WTC11 (cell line): Measurements from ENCODE around the gene WDHD1. TPM values are rescaled to one million over a fixed set of nuclear protein-coding genes. Genes with fewer than 3 reads are reported as not detected.

Source experiments
- ATAC-seq: fragments of 200-7000 bp; cut with Tn5 transposase; 2 replicates; pipeline ENCODE4 v1.10.0; 2021; ENCODE audit warnings: mild to moderate bottlenecking, moderate library complexity
- CTCF ChIA-PET: fragments of 300-600 bp; sonication (Branson Sonifier 250); formaldehyde crosslinking; loops from one replicate; lab custom pipeline; 2021; ENCODE audit warnings: antibody characterized with exemption; lab: Charles Lee
- POLR2A ChIA-PET: fragments of 350-600 bp; sonication (Branson Sonifier 250); formaldehyde crosslinking; loops from one replicate; lab custom pipeline; 2021; ENCODE audit warnings: antibody characterized with exemption; lab: Charles Lee
- DNase-seq: peaks from one replicate; pipeline ENCODE4 v3.0.0; 2021; ENCODE audit warnings: low spot score
- H3K27ac Mint-ChIP-seq: 2 replicates; pipeline ENCODE4 v1.8.0; 2021; ENCODE audit warnings: mixed read lengths
- H3K27me3 Mint-ChIP-seq: 2 replicates; pipeline ENCODE4 v1.8.0; 2021; ENCODE audit warnings: low read depth, mild to moderate bottlenecking, moderate library complexity, mixed read lengths
- H3K36me3 Mint-ChIP-seq: 2 replicates; pipeline ENCODE4 v1.8.0; 2021; ENCODE audit warnings: mixed read lengths
- H3K4me1 Mint-ChIP-seq: 2 replicates; pipeline ENCODE4 v1.8.0; 2022; ENCODE audit warnings: mixed read lengths
- H3K4me3 Mint-ChIP-seq: 2 replicates; pipeline ENCODE4 v1.8.0; 2021; ENCODE audit warnings: mild to moderate bottlenecking, moderate library complexity, mixed read lengths
- H3K9me3 Mint-ChIP-seq: 2 replicates; pipeline ENCODE4 v1.8.0; 2021; ENCODE audit warnings: mixed read lengths
- ATF1 ChIP-seq: sonication (generic); formaldehyde crosslinking; IDR thresholded peaks from 2 replicates; pipeline ENCODE4 v1.8.1; 2023; ENCODE audit warnings: mild to moderate bottlenecking, moderate library complexity, missing genetic modification reagents
- CBFB ChIP-seq: sonication (generic); formaldehyde crosslinking; IDR thresholded peaks from 2 replicates; pipeline ENCODE4 v1.8.1; 2022; ENCODE audit warnings: mild to moderate bottlenecking, low read depth, missing genetic modification reagents
- ELF4 ChIP-seq: sonication (generic); formaldehyde crosslinking; IDR thresholded peaks from 2 replicates; pipeline ENCODE4 v1.8.1; 2022; ENCODE audit warnings: low read depth, mild to moderate bottlenecking, moderate library complexity, missing genetic modification reagents
- EMX1 ChIP-seq: fragments of 250-450 bp; sonication (Bioruptor Pico); IDR thresholded peaks from 2 replicates; pipeline ENCODE4 v1.8.0; 2021; ENCODE audit warnings: mild to moderate bottlenecking
- FOXK1 ChIP-seq: sonication (generic); formaldehyde crosslinking; IDR thresholded peaks from 2 replicates; pipeline ENCODE4 v1.8.0; 2022; ENCODE audit warnings: mild to moderate bottlenecking, moderate library complexity, missing genetic modification reagents
- GABPB1 ChIP-seq: sonication (generic); formaldehyde crosslinking; IDR thresholded peaks from 2 replicates; pipeline ENCODE4 v1.8.1; 2023; ENCODE audit warnings: mild to moderate bottlenecking, missing genetic modification reagents
- GRHL2 ChIP-seq: fragments of 250-450 bp; sonication (Bioruptor Pico); IDR thresholded peaks from 2 replicates; pipeline ENCODE4 v1.8.0; 2022; ENCODE audit warnings: mild to moderate bottlenecking, moderate library complexity; ENCODE audit not compliant: insufficient replicate concordance, severe bottlenecking
- JAZF1 ChIP-seq: fragments of 250-450 bp; sonication (Bioruptor Pico); IDR thresholded peaks from 2 replicates; pipeline ENCODE4 v1.9.0; 2021; ENCODE audit warnings: moderate library complexity, mild to moderate bottlenecking, inconsistent platforms
- KAT7 ChIP-seq: sonication (generic); formaldehyde crosslinking; IDR thresholded peaks from 2 replicates; pipeline ENCODE4 v1.8.1; 2023; ENCODE audit warnings: missing genetic modification reagents, mild to moderate bottlenecking, borderline replicate concordance
- NFATC4 ChIP-seq: fragments of 250-450 bp; sonication (Bioruptor Pico); IDR thresholded peaks from 2 replicates; pipeline ENCODE4 v1.9.0; 2021; ENCODE audit warnings: mild to moderate bottlenecking
- NFE2L1 ChIP-seq: sonication (generic); formaldehyde crosslinking; IDR thresholded peaks from 2 replicates; pipeline ENCODE4 v1.8.1; 2023; ENCODE audit warnings: missing genetic modification reagents
- NR3C1 ChIP-seq: sonication (generic); formaldehyde crosslinking; conservative IDR thresholded peaks from 2 replicates; pipeline ENCODE4 v1.8.1; 2023; ENCODE audit warnings: low read depth, mild to moderate bottlenecking, missing genetic modification reagents
- OVOL2 ChIP-seq: fragments of 250-450 bp; sonication (Bioruptor Pico); IDR thresholded peaks from 2 replicates; pipeline ENCODE4 v1.9.0; 2021; ENCODE audit warnings: mild to moderate bottlenecking, borderline replicate concordance
- SP1 ChIP-seq: sonication (generic); formaldehyde crosslinking; conservative IDR thresholded peaks from 2 replicates; pipeline ENCODE4 v1.8.1; 2022; ENCODE audit warnings: missing genetic modification reagents
- ZBTB21 ChIP-seq: sonication (generic); formaldehyde crosslinking; IDR thresholded peaks from 2 replicates; pipeline ENCODE4 v1.8.1; 2023; ENCODE audit warnings: mild to moderate bottlenecking, missing genetic modification reagents, borderline replicate concordance
- ZNF121 ChIP-seq: sonication (generic); formaldehyde crosslinking; IDR thresholded peaks from 2 replicates; pipeline ENCODE4 v1.8.0; 2023; ENCODE audit warnings: missing genetic modification reagents
- ZNF263 ChIP-seq: sonication (generic); formaldehyde crosslinking; IDR thresholded peaks from 2 replicates; pipeline ENCODE4 v1.8.1; 2022; ENCODE audit warnings: low read depth, mild to moderate bottlenecking, moderate library complexity, missing genetic modification reagents
- total RNA-seq: library from RNA; stranded (reverse); gene quantifications from 3 replicates; pipeline ENCODE4 v1.2.3, GENCODE V29; 2021
- TF ChIP-seq, protein P1 (sequence below): sonication (generic); formaldehyde crosslinking; IDR thresholded peaks from 2 replicates; pipeline ENCODE4 v1.8.1; 2022; ENCODE audit warnings: low read depth, missing genetic modification reagents, borderline replicate concordance
- TF ChIP-seq, protein P2 (sequence below): sonication (generic); formaldehyde crosslinking; IDR thresholded peaks from 2 replicates; pipeline ENCODE4 v1.8.1; 2023; ENCODE audit warnings: mild to moderate bottlenecking, missing genetic modification reagents
- TF ChIP-seq, protein P3 (sequence below): fragments of 250-450 bp; sonication (Bioruptor Pico); IDR thresholded peaks from 2 replicates; pipeline ENCODE4 v1.9.0; 2021; ENCODE audit warnings: moderate library complexity, mild to moderate bottlenecking, inconsistent platforms, borderline replicate concordance
- TF ChIP-seq, protein P4 (sequence below): sonication (generic); formaldehyde crosslinking; IDR thresholded peaks from 2 replicates; pipeline ENCODE4 v1.8.0; 2022; ENCODE audit warnings: mild to moderate bottlenecking, missing genetic modification reagents
- TF ChIP-seq, protein P5 (sequence below): sonication (generic); formaldehyde crosslinking; IDR thresholded peaks from 2 replicates; pipeline ENCODE4 v1.8.1; 2023; ENCODE audit warnings: mild to moderate bottlenecking, moderate library complexity, missing genetic modification reagents
- TF ChIP-seq, protein P6 (sequence below): sonication (generic); formaldehyde crosslinking; IDR thresholded peaks from 2 replicates; pipeline ENCODE4 v1.8.1; 2023; ENCODE audit warnings: mild to moderate bottlenecking, missing genetic modification reagents, moderate library complexity
- TF ChIP-seq, protein P7 (sequence below): sonication (generic); formaldehyde crosslinking; IDR thresholded peaks from 2 replicates; pipeline ENCODE4 v1.8.0; 2023; ENCODE audit warnings: missing genetic modification reagents

The WDHD1 gene
- total RNA-seq, 1 experiment from 2014 or later: 76.1 TPM

DNA sequence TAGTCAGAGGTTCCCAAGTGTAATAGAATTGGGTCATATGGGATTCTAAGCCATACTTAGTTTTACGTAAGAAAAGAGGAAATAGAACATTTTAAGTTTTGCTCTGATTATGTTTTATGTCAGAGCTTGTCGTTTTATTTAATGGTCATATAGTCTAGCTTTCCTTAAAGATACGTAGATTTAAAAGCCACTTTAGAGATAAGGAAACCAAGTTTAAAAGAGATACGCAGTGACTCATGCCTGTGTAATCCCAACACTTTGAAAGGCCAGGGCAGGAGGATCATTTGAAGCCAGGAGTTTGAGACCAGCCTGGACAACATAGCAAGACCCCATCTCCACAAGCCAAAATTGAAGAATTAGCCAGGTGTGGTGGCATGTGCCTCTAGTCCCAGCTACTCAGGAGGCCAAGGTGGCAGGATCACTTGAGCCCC is 44.1 kb upstream of the WDHD1 start (continued):
- TF ChIP-seq, protein P1, sequence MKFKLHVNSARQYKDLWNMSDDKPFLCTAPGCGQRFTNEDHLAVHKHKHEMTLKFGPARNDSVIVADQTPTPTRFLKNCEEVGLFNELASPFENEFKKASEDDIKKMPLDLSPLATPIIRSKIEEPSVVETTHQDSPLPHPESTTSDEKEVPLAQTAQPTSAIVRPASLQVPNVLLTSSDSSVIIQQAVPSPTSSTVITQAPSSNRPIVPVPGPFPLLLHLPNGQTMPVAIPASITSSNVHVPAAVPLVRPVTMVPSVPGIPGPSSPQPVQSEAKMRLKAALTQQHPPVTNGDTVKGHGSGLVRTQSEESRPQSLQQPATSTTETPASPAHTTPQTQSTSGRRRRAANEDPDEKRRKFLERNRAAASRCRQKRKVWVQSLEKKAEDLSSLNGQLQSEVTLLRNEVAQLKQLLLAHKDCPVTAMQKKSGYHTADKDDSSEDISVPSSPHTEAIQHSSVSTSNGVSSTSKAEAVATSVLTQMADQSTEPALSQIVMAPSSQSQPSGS: no peak
- TF ChIP-seq ATF1 (CRISPR knock-in tag) (no peak), KAT7 (no peak), CBFB (no peak), FOXK1 (CRISPR knock-in tag) (no peak), ELF4 (CRISPR knock-in tag) (no peak), NFATC4 (CRISPR knock-in tag) (no peak), ZNF121 (peak; percentile 98)
- TF ChIP-seq, protein P2, sequence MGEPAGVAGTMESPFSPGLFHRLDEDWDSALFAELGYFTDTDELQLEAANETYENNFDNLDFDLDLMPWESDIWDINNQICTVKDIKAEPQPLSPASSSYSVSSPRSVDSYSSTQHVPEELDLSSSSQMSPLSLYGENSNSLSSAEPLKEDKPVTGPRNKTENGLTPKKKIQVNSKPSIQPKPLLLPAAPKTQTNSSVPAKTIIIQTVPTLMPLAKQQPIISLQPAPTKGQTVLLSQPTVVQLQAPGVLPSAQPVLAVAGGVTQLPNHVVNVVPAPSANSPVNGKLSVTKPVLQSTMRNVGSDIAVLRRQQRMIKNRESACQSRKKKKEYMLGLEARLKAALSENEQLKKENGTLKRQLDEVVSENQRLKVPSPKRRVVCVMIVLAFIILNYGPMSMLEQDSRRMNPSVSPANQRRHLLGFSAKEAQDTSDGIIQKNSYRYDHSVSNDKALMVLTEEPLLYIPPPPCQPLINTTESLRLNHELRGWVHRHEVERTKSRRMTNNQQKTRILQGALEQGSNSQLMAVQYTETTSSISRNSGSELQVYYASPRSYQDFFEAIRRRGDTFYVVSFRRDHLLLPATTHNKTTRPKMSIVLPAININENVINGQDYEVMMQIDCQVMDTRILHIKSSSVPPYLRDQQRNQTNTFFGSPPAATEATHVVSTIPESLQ: no peak
- TF ChIP-seq, all 79 proteins: peak for 2

DNA sequence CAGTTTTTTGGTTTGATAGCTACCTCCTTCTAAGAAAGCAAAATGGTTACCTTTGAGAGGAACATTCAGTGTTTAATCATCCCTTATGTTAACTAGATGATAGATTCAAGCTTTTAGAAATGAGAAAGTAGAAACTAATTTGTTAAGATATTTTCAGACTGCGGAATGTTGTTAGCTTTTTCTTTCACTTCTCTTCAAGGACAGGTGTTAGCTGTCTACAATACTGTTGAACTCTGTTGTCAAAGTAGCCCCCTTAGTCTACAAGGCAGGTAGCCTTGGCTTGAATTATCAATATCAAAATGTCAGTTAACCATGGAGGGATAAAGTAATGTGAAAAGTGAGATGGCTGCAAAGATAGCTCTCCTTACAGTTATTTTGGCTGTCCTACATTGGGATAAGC is 39.3 kb upstream of the WDHD1 start:
- no peak for ATAC-seq
- H3K4me1 Mint-ChIP-seq: no peaks in the 10 kb centered on the region
- H3K4me3 Mint-ChIP-seq: no peak overlapping the region
- no peak overlapping the region for H3K27ac Mint-ChIP-seq
- no peaks in the 10 kb centered on the region for H3K9me3 Mint-ChIP-seq
- CTCF ChIA-PET: interaction anchor here (0.7 to 2.0 kb wide), 2 partner anchors 15 to 72 kb away, joined by 3 to 11 read pairs; partner anchors contain the start of gene MAPK1IP1L
- POLR2A ChIA-PET: interaction anchor here (1.0 kb wide), 1 partner anchor 15 kb away, joined by 3 read pairs; the partner anchor contains the start of gene MAPK1IP1L
- H3K27me3 Mint-ChIP-seq: no peaks in the 10 kb centered on the region
- no peak for DNase-seq
- TF ChIP-seq GABPB1 (CRISPR knock-in tag) (no peak), ZNF263 (no peak), OVOL2 (no peak), EMX1 (CRISPR knock-in tag) (no peak), NFE2L1 (no peak), GRHL2 (CRISPR knock-in tag) (no peak), NFATC4 (CRISPR knock-in tag) (no peak), ZBTB21 (no peak), SP1 (no peak), NR3C1 (no peak), JAZF1 (CRISPR knock-in tag) (no peak), ZNF121 (no peak)
- TF ChIP-seq, protein P3, sequence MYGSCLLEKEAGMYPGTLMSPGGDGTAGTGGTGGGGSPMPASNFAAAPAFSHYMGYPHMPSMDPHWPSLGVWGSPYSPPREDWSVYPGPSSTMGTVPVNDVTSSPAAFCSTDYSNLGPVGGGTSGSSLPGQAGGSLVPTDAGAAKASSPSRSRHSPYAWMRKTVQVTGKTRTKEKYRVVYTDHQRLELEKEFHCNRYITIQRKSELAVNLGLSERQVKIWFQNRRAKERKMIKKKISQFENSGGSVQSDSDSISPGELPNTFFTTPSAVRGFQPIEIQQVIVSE (CRISPR knock-in tag): no peak
- TF ChIP-seq, protein P4, sequence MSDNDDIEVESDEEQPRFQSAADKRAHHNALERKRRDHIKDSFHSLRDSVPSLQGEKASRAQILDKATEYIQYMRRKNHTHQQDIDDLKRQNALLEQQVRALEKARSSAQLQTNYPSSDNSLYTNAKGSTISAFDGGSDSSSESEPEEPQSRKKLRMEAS (CRISPR knock-in tag): no peak
- TF ChIP-seq, protein P5, sequence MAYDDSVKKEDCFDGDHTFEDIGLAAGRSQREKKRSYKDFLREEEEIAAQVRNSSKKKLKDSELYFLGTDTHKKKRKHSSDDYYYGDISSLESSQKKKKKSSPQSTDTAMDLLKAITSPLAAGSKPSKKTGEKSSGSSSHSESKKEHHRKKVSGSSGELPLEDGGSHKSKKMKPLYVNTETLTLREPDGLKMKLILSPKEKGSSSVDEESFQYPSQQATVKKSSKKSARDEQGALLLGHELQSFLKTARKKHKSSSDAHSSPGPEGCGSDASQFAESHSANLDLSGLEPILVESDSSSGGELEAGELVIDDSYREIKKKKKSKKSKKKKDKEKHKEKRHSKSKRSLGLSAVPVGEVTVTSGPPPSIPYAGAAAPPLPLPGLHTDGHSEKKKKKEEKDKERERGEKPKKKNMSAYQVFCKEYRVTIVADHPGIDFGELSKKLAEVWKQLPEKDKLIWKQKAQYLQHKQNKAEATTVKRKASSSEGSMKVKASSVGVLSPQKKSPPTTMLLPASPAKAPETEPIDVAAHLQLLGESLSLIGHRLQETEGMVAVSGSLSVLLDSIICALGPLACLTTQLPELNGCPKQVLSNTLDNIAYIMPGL: no peak
- TF ChIP-seq, protein P6, sequence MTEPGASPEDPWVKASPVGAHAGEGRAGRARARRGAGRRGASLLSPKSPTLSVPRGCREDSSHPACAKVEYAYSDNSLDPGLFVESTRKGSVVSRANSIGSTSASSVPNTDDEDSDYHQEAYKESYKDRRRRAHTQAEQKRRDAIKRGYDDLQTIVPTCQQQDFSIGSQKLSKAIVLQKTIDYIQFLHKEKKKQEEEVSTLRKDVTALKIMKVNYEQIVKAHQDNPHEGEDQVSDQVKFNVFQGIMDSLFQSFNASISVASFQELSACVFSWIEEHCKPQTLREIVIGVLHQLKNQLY: no peak
- TF ChIP-seq, protein P7, sequence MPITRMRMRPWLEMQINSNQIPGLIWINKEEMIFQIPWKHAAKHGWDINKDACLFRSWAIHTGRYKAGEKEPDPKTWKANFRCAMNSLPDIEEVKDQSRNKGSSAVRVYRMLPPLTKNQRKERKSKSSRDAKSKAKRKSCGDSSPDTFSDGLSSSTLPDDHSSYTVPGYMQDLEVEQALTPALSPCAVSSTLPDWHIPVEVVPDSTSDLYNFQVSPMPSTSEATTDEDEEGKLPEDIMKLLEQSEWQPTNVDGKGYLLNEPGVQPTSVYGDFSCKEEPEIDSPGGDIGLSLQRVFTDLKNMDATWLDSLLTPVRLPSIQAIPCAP (CRISPR knock-in tag): no peak
- H3K36me3 Mint-ChIP-seq: peaks cover 43% of the 10 kb centered on the region
